WERI-Rb-1 (cell line): ENCODE data around the gene CDK5RAP3.
A peak's percentile ranks its signal among the peaks of the same experiment; 100 is the strongest.
"Not testable (repeated sequence)": the region's sequence is repeated elsewhere in the genome, so short reads cannot be mapped to it uniquely, and the experiment has no call there.

Experiments used
- DNase-seq: peaks from one replicate; pipeline ENCODE4 v3.0.0-alpha.2; 2020
- H3K27ac ChIP-seq: fragments of 250-450 bp; sonication (Bioruptor Pico); 2 replicates; pipeline ENCODE4 v1.5.1; 2020; ENCODE audit warnings: mild to moderate bottlenecking, moderate library complexity
- H3K27me3 ChIP-seq: fragments of 250-450 bp; sonication (Bioruptor Pico); 2 replicates; pipeline ENCODE4 v1.5.1; 2021; ENCODE audit warnings: mild to moderate bottlenecking, low read depth, moderate library complexity; ENCODE audit not compliant: insufficient read depth, severe bottlenecking
- H3K36me3 ChIP-seq: fragments of 250-450 bp; sonication (Bioruptor Pico); 2 replicates; pipeline ENCODE4 v1.5.1; 2020; ENCODE audit warnings: mild to moderate bottlenecking, moderate library complexity
- H3K4me3 ChIP-seq: 2 replicates; pipeline ENCODE4 v1.5.1; 2011; ENCODE audit warnings: low read depth, mild to moderate bottlenecking, control low read depth, low read length
- H3K9me3 ChIP-seq: fragments of 250-450 bp; sonication (Bioruptor Pico); 2 replicates; pipeline ENCODE4 v1.5.1; 2021; ENCODE audit warnings: mild to moderate bottlenecking, moderate library complexity; ENCODE audit not compliant: severe bottlenecking
- TF ChIP-seq, protein P1 (sequence below): IDR thresholded peaks from 2 replicates; pipeline ENCODE4 v1.5.1; 2011; ENCODE audit warnings: low read depth, mild to moderate bottlenecking, control low read depth, inconsistent platforms, low read length

The CDK5RAP3 gene

GRCh38 chr17:48001197-48001596, 30.3 kb downstream of the CDK5RAP3 start:
- TF ChIP-seq, protein P1, sequence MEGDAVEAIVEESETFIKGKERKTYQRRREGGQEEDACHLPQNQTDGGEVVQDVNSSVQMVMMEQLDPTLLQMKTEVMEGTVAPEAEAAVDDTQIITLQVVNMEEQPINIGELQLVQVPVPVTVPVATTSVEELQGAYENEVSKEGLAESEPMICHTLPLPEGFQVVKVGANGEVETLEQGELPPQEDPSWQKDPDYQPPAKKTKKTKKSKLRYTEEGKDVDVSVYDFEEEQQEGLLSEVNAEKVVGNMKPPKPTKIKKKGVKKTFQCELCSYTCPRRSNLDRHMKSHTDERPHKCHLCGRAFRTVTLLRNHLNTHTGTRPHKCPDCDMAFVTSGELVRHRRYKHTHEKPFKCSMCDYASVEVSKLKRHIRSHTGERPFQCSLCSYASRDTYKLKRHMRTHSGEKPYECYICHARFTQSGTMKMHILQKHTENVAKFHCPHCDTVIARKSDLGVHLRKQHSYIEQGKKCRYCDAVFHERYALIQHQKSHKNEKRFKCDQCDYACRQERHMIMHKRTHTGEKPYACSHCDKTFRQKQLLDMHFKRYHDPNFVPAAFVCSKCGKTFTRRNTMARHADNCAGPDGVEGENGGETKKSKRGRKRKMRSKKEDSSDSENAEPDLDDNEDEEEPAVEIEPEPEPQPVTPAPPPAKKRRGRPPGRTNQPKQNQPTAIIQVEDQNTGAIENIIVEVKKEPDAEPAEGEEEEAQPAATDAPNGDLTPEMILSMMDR = no peak
- Histone ChIP-seq H3K27ac (peak overlapping the region; percentile 97), H3K9me3 (no peaks in the 10 kb centered on the region), H3K27me3 (no peaks in the 10 kb centered on the region), H3K36me3 (no peaks in the 10 kb centered on the region), H3K4me3 (no peak overlapping the region)
- DNase-seq = no peak

- H3K36me3 ChIP-seq, H3K9me3 ChIP-seq, H3K4me3 ChIP-seq, H3K27me3 ChIP-seq, DNase-seq: not testable (repeated sequence)
- H3K27ac ChIP-seq = peak overlapping the region; percentile 97
Observed at GRCh38 chr17:48001657-48002056, 30.7 kb downstream of the CDK5RAP3 start.

GRCh38 chr17:48002266-48002915, 31.5 kb downstream of the CDK5RAP3 start:
- TF ChIP-seq, protein P1 = no peak
- Histone ChIP-seq H3K27ac (peak overlapping the region; percentile 97), H3K9me3 (no peaks in the 10 kb centered on the region), H3K27me3 (no peaks in the 10 kb centered on the region), H3K36me3 (no peaks in the 10 kb centered on the region), H3K4me3 (peak overlapping the region; percentile 38)
- DNase-seq = no peak

DNA sequence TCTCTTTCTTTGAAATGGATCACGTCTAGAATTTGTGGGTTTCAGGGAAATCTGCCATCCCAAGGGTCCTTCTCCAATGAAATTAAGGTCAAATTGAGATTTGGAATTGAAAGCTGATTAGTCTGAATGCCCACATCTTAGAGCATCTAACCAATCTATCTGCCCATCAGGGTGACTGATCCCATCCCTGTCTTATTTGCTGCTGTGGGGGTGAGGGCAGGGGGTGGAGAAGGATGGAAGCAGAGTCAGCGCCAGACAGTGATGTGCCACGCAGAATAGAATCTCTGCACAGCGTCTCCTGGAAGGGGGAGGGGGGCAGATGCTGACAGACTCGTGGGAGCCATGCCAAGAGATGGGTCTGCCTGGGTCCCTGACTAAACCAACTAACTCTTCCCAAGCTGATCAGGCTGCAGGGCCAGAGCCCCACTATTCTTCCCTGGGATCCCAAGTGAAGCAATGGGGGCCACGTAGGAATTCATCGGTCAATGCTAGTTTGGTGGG, 32.1 kb downstream of the CDK5RAP3 start:
- TF ChIP-seq, protein P1 = no peak
- Histone ChIP-seq H3K36me3 (no peaks in the 10 kb centered on the region), H3K27me3 (no peaks in the 10 kb centered on the region), H3K9me3 (no peaks in the 10 kb centered on the region), H3K27ac (peak overlapping the region; percentile 97), H3K4me3 (peak overlapping the region; percentile 38)
- DNase-seq = peak; percentile 70

DNA sequence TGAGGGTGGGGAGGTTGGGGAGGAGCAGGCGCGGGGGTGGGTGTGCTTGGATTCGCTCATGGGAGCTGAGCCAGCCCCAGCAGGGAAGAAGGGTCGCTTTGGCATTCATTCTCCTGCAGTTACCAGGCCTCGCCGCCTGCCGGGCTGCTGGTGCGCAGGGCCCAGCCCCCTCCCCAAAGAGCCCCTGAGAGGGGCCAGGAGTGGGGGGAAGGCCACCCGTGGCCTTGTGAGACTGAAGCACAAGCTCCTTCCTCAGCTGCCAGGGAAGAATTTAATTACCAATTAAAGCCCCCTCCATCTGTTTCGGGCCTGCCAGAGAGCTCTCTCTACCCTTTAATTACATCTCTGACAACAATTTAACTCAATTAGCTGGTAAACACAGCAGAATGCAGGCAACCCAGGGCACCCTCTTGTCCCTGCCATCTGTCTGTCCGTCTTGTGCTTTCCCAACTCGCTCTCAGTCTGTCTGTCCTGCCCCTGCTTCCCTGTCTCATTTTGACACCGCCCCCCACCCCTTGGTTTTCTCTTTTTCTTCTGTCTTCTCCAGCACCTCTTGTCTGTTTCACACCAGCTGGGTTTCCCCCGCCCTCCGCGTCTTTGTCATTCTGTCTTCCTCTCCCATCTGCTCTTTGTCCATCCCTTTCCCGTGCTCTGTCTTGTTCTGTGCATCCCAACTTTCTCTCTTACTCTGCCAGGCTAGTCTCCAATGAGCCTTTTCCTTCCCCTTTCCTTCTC, 32.7 kb downstream of the CDK5RAP3 start:
- H3K27me3 ChIP-seq = no peaks in the 10 kb centered on the region
- TF ChIP-seq, protein P1 = peak; percentile 42
- H3K4me3 ChIP-seq = peak overlapping the region; percentile 38
- peak; percentile 93 for DNase-seq
- peak overlapping the region; percentile 97 for H3K27ac ChIP-seq
- no peaks in the 10 kb centered on the region for H3K36me3 ChIP-seq
- no peaks in the 10 kb centered on the region for H3K9me3 ChIP-seq

DNA sequence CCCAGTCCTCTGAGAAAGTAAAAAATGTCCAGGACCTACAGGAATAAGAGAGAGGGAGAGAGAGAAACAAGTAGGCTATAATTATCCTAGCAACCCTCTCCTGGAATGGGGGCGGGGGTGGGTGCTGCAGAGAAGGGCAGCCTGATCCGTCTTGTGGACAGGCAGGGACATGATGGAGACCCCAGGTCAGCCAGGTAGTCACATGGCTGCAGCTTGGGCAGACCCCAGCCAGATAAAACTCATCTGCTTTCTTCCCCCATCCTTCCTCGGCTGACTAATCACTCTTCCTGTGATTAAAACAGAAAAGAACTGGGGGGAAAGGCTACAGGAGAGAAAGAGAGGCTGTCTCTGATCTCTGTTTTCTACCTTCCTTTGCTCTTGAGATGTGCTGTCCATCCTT, 34.1 kb downstream of the CDK5RAP3 start:
- DNase-seq = peak; percentile 75
- H3K27ac ChIP-seq = peak overlapping the region; percentile 97
- H3K4me3 ChIP-seq = no peak overlapping the region

More for the DNA sequence above, 34.1 kb downstream of the CDK5RAP3 start:
- TF ChIP-seq, protein P1 = no peak
- Histone ChIP-seq H3K36me3 (no peaks in the 10 kb centered on the region), H3K27me3 (no peaks in the 10 kb centered on the region), H3K9me3 (no peaks in the 10 kb centered on the region)
